Sigmoid colon (tissue), 3 donors: ENCODE measurements around the gene MAML3.

Experiments
- POLR2A ChIP-seq, 2 donors: fragments of 450-650 bp; IDR thresholded peaks; one replicate each; pipeline ENCODE4 v1.6.1; 2016; ENCODE audit warnings: antibody characterized with exemption in 2 of 2, mild to moderate bottlenecking in 2 of 2, moderate library complexity in 2 of 2
- TF ChIP-seq, protein P1 (sequence below), 4 experiments: fragments of 450-650 bp in 3 of 4; fragments of 200-600 bp in 1 of 4; IDR thresholded peaks; one replicate each; pipeline ENCODE4 v1.5.1; 2016 to 2019; ENCODE audit warnings: antibody characterized with exemption in 4 of 4, mild to moderate bottlenecking in 3 of 4, moderate library complexity in 2 of 4

DNA sequence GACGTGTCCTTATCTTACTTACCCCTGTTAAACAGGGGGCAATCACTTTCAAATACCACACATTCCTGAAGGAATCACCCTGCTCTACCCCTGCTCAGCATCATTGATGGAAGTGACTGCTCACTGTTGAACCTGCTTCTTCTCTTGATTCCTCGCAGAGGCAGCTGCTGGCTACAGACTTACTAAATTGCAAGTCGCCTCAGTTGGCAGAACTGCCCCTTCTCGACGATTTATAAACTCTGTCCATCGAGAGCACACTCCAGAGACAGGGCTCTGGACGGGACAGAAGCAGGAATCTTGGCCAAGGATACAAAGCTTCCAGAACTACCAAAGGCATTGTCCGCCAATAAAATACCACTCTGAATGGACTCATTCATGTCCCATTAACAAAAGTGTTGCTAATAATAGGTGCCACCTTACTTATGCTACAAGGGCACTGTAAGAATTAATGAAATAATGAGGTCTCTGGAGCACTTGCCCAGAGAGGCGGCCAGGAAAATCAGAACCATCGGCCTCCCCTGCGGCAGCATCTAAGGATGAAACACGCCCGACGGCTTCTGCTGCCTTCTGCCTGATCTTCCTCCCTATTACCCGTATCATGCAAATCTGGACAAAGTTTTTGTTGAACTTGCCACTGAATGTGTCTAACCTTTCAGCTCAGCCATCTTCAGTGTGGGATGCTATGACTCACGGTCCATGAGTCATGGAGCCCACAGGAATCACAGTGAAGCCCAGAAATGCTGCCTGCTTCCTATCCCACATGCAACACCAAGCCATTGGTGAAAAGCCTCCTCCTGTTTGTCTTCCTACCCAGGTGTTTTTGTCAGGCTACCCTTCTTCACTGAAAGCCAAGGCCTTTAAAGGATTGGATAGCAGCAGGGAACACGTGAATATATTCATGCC, 164.9 kb downstream of the MAML3 start:
- TF ChIP-seq POLR2A (IDR thresholded peaks at IDR 0.05), result no peak
- TF ChIP-seq, protein P1, sequence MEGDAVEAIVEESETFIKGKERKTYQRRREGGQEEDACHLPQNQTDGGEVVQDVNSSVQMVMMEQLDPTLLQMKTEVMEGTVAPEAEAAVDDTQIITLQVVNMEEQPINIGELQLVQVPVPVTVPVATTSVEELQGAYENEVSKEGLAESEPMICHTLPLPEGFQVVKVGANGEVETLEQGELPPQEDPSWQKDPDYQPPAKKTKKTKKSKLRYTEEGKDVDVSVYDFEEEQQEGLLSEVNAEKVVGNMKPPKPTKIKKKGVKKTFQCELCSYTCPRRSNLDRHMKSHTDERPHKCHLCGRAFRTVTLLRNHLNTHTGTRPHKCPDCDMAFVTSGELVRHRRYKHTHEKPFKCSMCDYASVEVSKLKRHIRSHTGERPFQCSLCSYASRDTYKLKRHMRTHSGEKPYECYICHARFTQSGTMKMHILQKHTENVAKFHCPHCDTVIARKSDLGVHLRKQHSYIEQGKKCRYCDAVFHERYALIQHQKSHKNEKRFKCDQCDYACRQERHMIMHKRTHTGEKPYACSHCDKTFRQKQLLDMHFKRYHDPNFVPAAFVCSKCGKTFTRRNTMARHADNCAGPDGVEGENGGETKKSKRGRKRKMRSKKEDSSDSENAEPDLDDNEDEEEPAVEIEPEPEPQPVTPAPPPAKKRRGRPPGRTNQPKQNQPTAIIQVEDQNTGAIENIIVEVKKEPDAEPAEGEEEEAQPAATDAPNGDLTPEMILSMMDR (IDR thresholded peaks at IDR 0.05), result no peak
